Breast epithelium (tissue), 3 donors: Measurements from ENCODE around the gene HRH2.

Experiments used
- CTCF ChIP-seq, 3 donors: fragments of 450-650 bp; IDR thresholded peaks; one replicate each; pipeline ENCODE4 v1.5.1; 2016 to 2017; ENCODE audit warnings: antibody characterized with exemption in 3 of 3, mild to moderate bottlenecking in 3 of 3, moderate library complexity in 3 of 3
- POLR2A ChIP-seq: fragments of 450-650 bp; IDR thresholded peaks from one replicate; pipeline ENCODE4 v1.6.1; 2016; ENCODE audit warnings: antibody characterized with exemption, mild to moderate bottlenecking, moderate library complexity
- POLR2AphosphoS5 ChIP-seq, 3 donors: sonication (generic); formaldehyde crosslinking; IDR thresholded peaks; one replicate each; pipeline ENCODE4 v1.6.1; 2017; ENCODE audit warnings: antibody characterized with exemption in 3 of 3

- TF ChIP-seq CTCF (IDR thresholded peaks at IDR 0.05) (no peak), POLR2AphosphoS5 (IDR thresholded peaks at IDR 0.05) (no peak), POLR2A (no peak)
These were observed 4.1 kb upstream of the HRH2 start for GRCh38 chr5:175653763-175654162.
